GM12878 (cell line): ENCODE results near the gene AK8. TPM values are rescaled to one million over a fixed set of nuclear protein-coding genes. Genes with fewer than 3 reads are reported as not detected.

ENCODE experiments used
- ATAC-seq: fragments of 200-7000 bp; cut with Tn5 transposase; 3 replicates; pipeline ENCODE4 v1.9.1; 2020; ENCODE audit warnings: mild to moderate bottlenecking, moderate library complexity
- BruUV-seq: library from RNA; stranded (reverse); fragments of 400-500 nt; replicated peaks from 2 replicates; lab custom pipeline; 2021; lab: Mats Ljungman, UMichigan
- CTCF ChIA-PET: fragments of 300-600 bp; sonication (Branson Sonifier 250); formaldehyde crosslinking; extraction: SDS; loops from one replicate; lab custom pipeline; 2021; ENCODE audit warnings: inconsistent platforms; lab: Yijun Ruan, JAX
- POLR2A ChIA-PET: fragments of 350-600 bp; formaldehyde crosslinking; extraction: SDS; loops from one replicate; lab custom pipeline; 2021; ENCODE audit warnings: inconsistent platforms; lab: Charles Lee
- RAD21 ChIA-PET: fragments of 300-600 bp; sonication (Branson Sonifier 250); formaldehyde crosslinking; loops from one replicate; lab custom pipeline; 2023; ENCODE audit warnings: antibody characterized with exemption; ENCODE audit not compliant: unreplicated experiment; lab: Charles Lee
- SMC1A ChIA-PET: fragments of 300-600 bp; sonication (Branson Sonifier 250); formaldehyde crosslinking; loops from one replicate; lab custom pipeline; 2023; ENCODE audit not compliant: unreplicated experiment, uncharacterized antibody; lab: Charles Lee
- DNase-seq: peaks from one replicate; pipeline ENCODE4 v3.0.0-alpha.2; 2011; ENCODE audit warnings: low read depth, low spot score
- FAIRE-seq: peaks from 3 replicates; lab custom pipeline; 2011; peaks lifted over from hg19 to GRCh38; lab: Jason Lieb, UNC
- H2AFZ ChIP-seq: 2 replicates; pipeline ENCODE4 v1.6.0; 2011; ENCODE audit warnings: low read depth, low read length, control low read depth; ENCODE audit not compliant: control insufficient read depth
- H3K27ac ChIP-seq: 2 replicates; pipeline ENCODE4 v1.5.1; 2011; ENCODE audit warnings: control low read depth; ENCODE audit not compliant: control insufficient read depth, insufficient read depth
- H3K27me3 ChIP-seq, 2 experiments: replicated peaks in 1 of 2; 2 replicates each; pipeline versions ENCODE4 v1.6.0 to v1.6.1; 2011; ENCODE audit warnings: low read length in 1 of 2; ENCODE audit not compliant: control insufficient read depth in 2 of 2, insufficient read depth in 2 of 2
- H3K36me3 ChIP-seq, 2 experiments: 2 replicates each; pipeline ENCODE4 v1.5.1; 2011; ENCODE audit warnings: low read length in 1 of 2; ENCODE audit not compliant: control insufficient read depth in 2 of 2, insufficient read depth in 2 of 2
- H3K4me1 ChIP-seq: 2 replicates; pipeline ENCODE4 v1.6.1; 2011; ENCODE audit warnings: mild to moderate bottlenecking, low read length, moderate library complexity, mixed read lengths; ENCODE audit not compliant: control insufficient read depth, insufficient read depth
- H3K4me2 ChIP-seq: 2 replicates; pipeline ENCODE4 v1.6.0; 2011; ENCODE audit warnings: control low read depth; ENCODE audit not compliant: control insufficient read depth, insufficient read depth
- H3K4me3 ChIP-seq: fragments of 200-600 bp; sonication (generic); 2 replicates; pipeline ENCODE4 v1.5.1; 2016
- H3K79me2 ChIP-seq: 2 replicates; pipeline ENCODE4 v1.6.0; 2011; ENCODE audit warnings: low read length; ENCODE audit not compliant: control insufficient read depth, insufficient read depth
- H3K9ac ChIP-seq: 2 replicates; pipeline ENCODE4 v1.8.0; 2011; ENCODE audit warnings: low read length, control low read depth, mixed read lengths; ENCODE audit not compliant: control insufficient read depth, insufficient read depth
- H3K9me3 ChIP-seq: replicated peaks from 3 replicates; pipeline ENCODE4 v1.5.1; 2011; ENCODE audit warnings: mild to moderate bottlenecking, low read length; ENCODE audit not compliant: control insufficient read depth, insufficient read depth
- H4K20me1 ChIP-seq: 2 replicates; pipeline ENCODE4 v1.6.0; 2011; ENCODE audit not compliant: control insufficient read depth, insufficient read depth
- ATF7 ChIP-seq: fragments of 450-650 bp; IDR thresholded peaks from 2 replicates; pipeline ENCODE4 v1.6.1; 2016; ENCODE audit warnings: low read depth, mild to moderate bottlenecking
- BCL3 ChIP-seq: IDR thresholded peaks from 2 replicates; pipeline ENCODE4 v1.6.1; 2011; ENCODE audit warnings: borderline replicate concordance, low read depth, mild to moderate bottlenecking, moderate library complexity, low read length; ENCODE audit not compliant: insufficient read depth, poor library complexity, severe bottlenecking
- BHLHE40 ChIP-seq, 2 experiments: fragments of 450-650 bp in 1 of 2; IDR thresholded peaks; 2 replicates each; pipeline ENCODE4 v1.6.1; 2011 to 2017; ENCODE audit warnings: low read depth in 2 of 2, borderline replicate concordance in 1 of 2, improper control_type of control experiment in 1 of 2, low read length in 1 of 2, mild to moderate bottlenecking in 1 of 2
- CEBPB ChIP-seq, 2 experiments: fragments of 150-350 bp in 1 of 2; IDR thresholded peaks; 2 replicates each; pipeline ENCODE4 v1.6.1; 2012 to 2014; ENCODE audit warnings: low read depth in 2 of 2, low read length in 2 of 2, borderline replicate concordance in 1 of 2, inconsistent platforms in 1 of 2
- E2F8 ChIP-seq: fragments of 450-650 bp; IDR thresholded peaks from 2 replicates; pipeline ENCODE4 v1.6.1; 2018; ENCODE audit warnings: mild to moderate bottlenecking, low read depth, moderate library complexity; ENCODE audit not compliant: partially characterized antibody
- ELK1 ChIP-seq: IDR thresholded peaks from 2 replicates; pipeline ENCODE4 v1.6.1; 2012; ENCODE audit warnings: low read depth, low read length, improper control_type of control experiment
- ESRRA ChIP-seq: IDR thresholded peaks from 2 replicates; pipeline ENCODE4 v1.6.1; 2012; ENCODE audit warnings: mild to moderate bottlenecking, low read length, improper control_type of control experiment
- FOXM1 ChIP-seq: IDR thresholded peaks from 2 replicates; pipeline ENCODE4 v1.6.1; 2012; ENCODE audit warnings: low read depth, mild to moderate bottlenecking, inconsistent platforms, low read length, moderate library complexity
- GATAD2B ChIP-seq: fragments of 450-650 bp; conservative IDR thresholded peaks from 2 replicates; pipeline ENCODE4 v1.6.1; 2017; ENCODE audit warnings: low read depth, mild to moderate bottlenecking, moderate library complexity
- MEF2B ChIP-seq: fragments of 450-650 bp; IDR thresholded peaks from 2 replicates; pipeline ENCODE4 v1.6.1; 2018; ENCODE audit warnings: mild to moderate bottlenecking, moderate library complexity; ENCODE audit not compliant: partially characterized antibody, poor library complexity, severe bottlenecking
- MYC ChIP-seq: IDR thresholded peaks from 2 replicates; pipeline ENCODE4 v1.6.1; 2011; ENCODE audit warnings: mild to moderate bottlenecking, low read length, moderate library complexity, inconsistent platforms; ENCODE audit not compliant: insufficient read depth, insufficient replicate concordance, insufficient read length, severe bottlenecking
- NR2C1 ChIP-seq: fragments of 450-650 bp; IDR thresholded peaks from 2 replicates; pipeline ENCODE4 v1.6.1; 2017; ENCODE audit warnings: antibody characterized with exemption, mild to moderate bottlenecking, moderate library complexity
- PBX3 ChIP-seq: IDR thresholded peaks from 2 replicates; pipeline ENCODE4 v1.6.1; 2011; ENCODE audit warnings: mild to moderate bottlenecking, low read depth, low read length, moderate library complexity; ENCODE audit not compliant: insufficient replicate concordance
- RCOR1 ChIP-seq: conservative IDR thresholded peaks from 2 replicates; pipeline ENCODE4 v1.6.1; 2012; ENCODE audit warnings: low read depth, low read length, improper control_type of control experiment
- TBL1XR1 ChIP-seq: IDR thresholded peaks from 2 replicates; pipeline ENCODE4 v1.6.1; 2012; ENCODE audit warnings: low read depth, low read length, improper control_type of control experiment
- WGBS: methylation state at CpG from one replicate; pipeline ENCODE4 v1.1.6; 2016; ENCODE audit warnings: low lambda C conversion rate; ENCODE audit not compliant: insufficient replicate concordance, insufficient coverage; ENCODE audit errors: missing lambda C conversion rate; 5-methylcytosine and 5-hydroxymethylcytosine counted together
- in situ Hi-C: fragments of 300-500 bp; cut with MboI; formaldehyde crosslinking; loops from 9 replicates; pipeline ENCODE4 v1.14.3; 2018; ENCODE audit warnings: mixed read lengths
- intact Hi-C: fragments of 100-400 bp; cut with micrococcal nuclease; formaldehyde crosslinking; loops from one replicate; pipeline ENCODE4 v1.14.2; 2022; ENCODE audit not compliant: unreplicated experiment
- polyA plus RNA-seq, 11 experiments: library from polyadenylated mRNA; depleted of rRNA in 4 of 11; unstranded in 6 of 11; stranded (reverse) in 5 of 11; fragments of >200 nt; fragmentation: Nextera tagmentation in 4 of 11; fragmentation: Illumina TruSeq in 1 of 11; extraction: Ambion mirVana in 4 of 11; extraction: Trizol in 1 of 11; gene quantifications; 1 replicate in 1 of 11; 2 replicates in 10 of 11; pipeline versions ENCODE4 v1.2.1 to v1.2.3, GENCODE V29; 2011 to 2016; ENCODE audit warnings: inconsistent platforms in 2 of 11, missing spikeins in 2 of 11, low read depth in 1 of 11
- total RNA-seq, 4 experiments: library from RNA; depleted of rRNA in 3 of 4; stranded (reverse); fragments of >200 nt in 3 of 4; fragmentation: Illumina TruSeq in 1 of 4; extraction: Trizol in 1 of 4; gene quantifications; 2 replicates each; pipeline versions ENCODE4 v1.2.1 to v1.2.3, GENCODE V29; 2013 to 2021

Gene AK8
- total and polyA plus RNA-seq, 10 of the 15 experiments (the other 5 are each of a cell fraction or from before 2014, with no cell fraction given): 0.03 to 0.12 (median 0.06) TPM; not detected in 5

- DNase-seq (no peak), ATAC-seq (no peak), FAIRE-seq (no peak)
- no peaks in the 10 kb centered on the region for H3K4me1 ChIP-seq
- no peaks in the 10 kb centered on the region; a peak in 3 of 4 replicates for H3K27me3 ChIP-seq
- ChIA-PET RAD21 (no interaction called here), POLR2A (no interaction called here), CTCF (no interaction called here), SMC1A (no interaction called here)
- no peak for TF ChIP-seq BCL3
- no peak for TF ChIP-seq MEF2B
- TF ChIP-seq ESRRA: no peak
- TF ChIP-seq MYC: no peak
- no peak for TF ChIP-seq ELK1
- no peak for TF ChIP-seq PBX3
- no peak for TF ChIP-seq TBL1XR1
- TF ChIP-seq FOXM1: no peak
- TF ChIP-seq GATAD2B: no peak
- TF ChIP-seq CEBPB (IDR thresholded peaks at IDR 0.05; ENCODE audit: borderline replicate concordance in 1 of 2, low read depth in 2 of 2, low read length in 2 of 2): no peak
- TF ChIP-seq ATF7: no peak
- TF ChIP-seq RCOR1: no peak
- TF ChIP-seq E2F8: no peak
- TF ChIP-seq NR2C1: no peak
- no peak for TF ChIP-seq BHLHE40 (IDR thresholded peaks at IDR 0.05; ENCODE audit: borderline replicate concordance in 1 of 2, low read depth in 2 of 2, low read length in 1 of 2)
- no peaks in the 10 kb centered on the region for H4K20me1 ChIP-seq
- H3K36me3 ChIP-seq: no peaks in the 10 kb centered on the region
- intact Hi-C loops (no loop called here), in situ Hi-C loops (no loop called here)
- no peak overlapping the region for H3K9ac ChIP-seq
- H3K9me3 ChIP-seq: no peaks in the 10 kb centered on the region
- H3K27ac ChIP-seq: no peak overlapping the region
- H3K4me2 ChIP-seq: no peak overlapping the region
- no peaks in the 10 kb centered on the region for H3K79me2 ChIP-seq
- H2AFZ ChIP-seq: no peak overlapping the region
- BruUV-seq: no TSS peak
- WGBS: 24% methylated on average over 8 of the region's 8 CpGs
- no peak overlapping the region for H3K4me3 ChIP-seq
Observed at GRCh38 chr9:132824151-132824550, 53.9 kb downstream of the AK8 start.
